Measurements from ENCODE around the gene AHDC1.
"Not testable (repeated sequence)": the region's sequence is repeated elsewhere in the genome, so short reads cannot be mapped to it uniquely, and the experiment has no call there.

Gene AHDC1

DNA sequence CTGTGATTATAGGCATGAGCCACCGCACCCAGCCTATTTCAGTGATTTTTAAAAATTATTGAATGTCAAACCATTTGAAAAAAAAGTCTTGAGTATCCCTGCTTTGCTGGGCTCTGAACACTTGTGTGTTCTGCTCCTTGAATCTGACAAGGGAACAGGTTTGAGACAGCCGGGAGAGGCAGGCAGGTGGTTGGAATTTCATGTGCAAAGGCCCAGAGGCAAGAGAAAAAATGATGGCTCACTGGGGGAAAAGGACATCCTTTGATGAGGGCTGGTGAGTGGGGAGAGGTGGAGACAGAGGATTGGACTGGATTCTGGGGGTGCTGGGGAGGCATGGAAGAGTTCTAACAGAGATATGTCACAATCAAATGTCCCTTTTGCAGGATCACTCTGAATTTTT, 100.9 kb downstream of the AHDC1 start:
- no peak overlapping the region for H3K4me3 ChIP-seq (ENCODE audit: low read length)
- no peak for DNase-seq (ENCODE audit: low read depth)
- TF ChIP-seq, protein P1, sequence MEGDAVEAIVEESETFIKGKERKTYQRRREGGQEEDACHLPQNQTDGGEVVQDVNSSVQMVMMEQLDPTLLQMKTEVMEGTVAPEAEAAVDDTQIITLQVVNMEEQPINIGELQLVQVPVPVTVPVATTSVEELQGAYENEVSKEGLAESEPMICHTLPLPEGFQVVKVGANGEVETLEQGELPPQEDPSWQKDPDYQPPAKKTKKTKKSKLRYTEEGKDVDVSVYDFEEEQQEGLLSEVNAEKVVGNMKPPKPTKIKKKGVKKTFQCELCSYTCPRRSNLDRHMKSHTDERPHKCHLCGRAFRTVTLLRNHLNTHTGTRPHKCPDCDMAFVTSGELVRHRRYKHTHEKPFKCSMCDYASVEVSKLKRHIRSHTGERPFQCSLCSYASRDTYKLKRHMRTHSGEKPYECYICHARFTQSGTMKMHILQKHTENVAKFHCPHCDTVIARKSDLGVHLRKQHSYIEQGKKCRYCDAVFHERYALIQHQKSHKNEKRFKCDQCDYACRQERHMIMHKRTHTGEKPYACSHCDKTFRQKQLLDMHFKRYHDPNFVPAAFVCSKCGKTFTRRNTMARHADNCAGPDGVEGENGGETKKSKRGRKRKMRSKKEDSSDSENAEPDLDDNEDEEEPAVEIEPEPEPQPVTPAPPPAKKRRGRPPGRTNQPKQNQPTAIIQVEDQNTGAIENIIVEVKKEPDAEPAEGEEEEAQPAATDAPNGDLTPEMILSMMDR (conservative IDR thresholded peaks at IDR 0.05; ENCODE audit: low read depth, low read length): no peak

DNA sequence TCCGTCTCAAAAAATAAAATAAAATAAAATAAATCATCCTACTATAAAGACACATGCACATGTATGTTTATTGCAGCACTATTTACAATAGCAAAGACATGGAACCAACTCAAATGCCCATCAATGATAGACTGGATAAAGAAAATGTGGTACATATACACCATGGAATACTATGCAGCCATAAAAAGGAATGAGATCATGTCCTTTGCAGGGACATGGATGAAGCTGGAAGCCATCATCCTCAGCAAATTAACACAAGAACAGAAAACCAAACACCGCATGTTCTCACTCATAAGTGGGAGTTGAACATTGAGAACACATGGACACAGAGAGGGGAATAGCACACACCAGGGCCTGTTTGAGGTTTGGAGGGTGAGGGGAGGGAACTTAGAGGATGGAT, 102.8 kb downstream of the AHDC1 start:
- DNase-seq (ENCODE audit: low read depth): not testable (repeated sequence)

DNA sequence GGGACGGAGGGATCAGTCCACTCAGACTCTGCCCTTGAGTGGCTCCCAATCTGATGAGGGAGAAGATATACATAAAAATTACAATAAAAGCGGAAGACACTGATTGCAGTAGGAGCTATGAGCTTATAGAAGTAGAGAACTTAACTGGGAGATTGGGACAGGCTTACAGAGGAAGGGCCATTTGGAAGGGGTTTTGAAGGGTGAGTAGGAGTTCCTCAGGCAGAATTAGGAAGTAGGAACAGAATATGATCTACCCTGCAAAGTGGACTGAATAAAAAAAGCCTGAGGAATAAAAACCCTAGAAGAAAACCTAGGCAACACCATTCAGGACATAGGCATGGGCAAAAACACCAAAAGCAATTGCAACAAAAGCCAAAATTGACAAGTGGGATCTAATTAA, 104.8 kb downstream of the AHDC1 start:
- no peak for DNase-seq (ENCODE audit: low read depth)
- H3K4me3 ChIP-seq (ENCODE audit: low read length): no peak overlapping the region
- TF ChIP-seq, protein P1 (conservative IDR thresholded peaks at IDR 0.05; ENCODE audit: low read depth, low read length): no peak

More for the DNA sequence above, 102.8 kb downstream of the AHDC1 start:
- not testable (repeated sequence) for H3K4me3 ChIP-seq (ENCODE audit: low read length)

DNA sequence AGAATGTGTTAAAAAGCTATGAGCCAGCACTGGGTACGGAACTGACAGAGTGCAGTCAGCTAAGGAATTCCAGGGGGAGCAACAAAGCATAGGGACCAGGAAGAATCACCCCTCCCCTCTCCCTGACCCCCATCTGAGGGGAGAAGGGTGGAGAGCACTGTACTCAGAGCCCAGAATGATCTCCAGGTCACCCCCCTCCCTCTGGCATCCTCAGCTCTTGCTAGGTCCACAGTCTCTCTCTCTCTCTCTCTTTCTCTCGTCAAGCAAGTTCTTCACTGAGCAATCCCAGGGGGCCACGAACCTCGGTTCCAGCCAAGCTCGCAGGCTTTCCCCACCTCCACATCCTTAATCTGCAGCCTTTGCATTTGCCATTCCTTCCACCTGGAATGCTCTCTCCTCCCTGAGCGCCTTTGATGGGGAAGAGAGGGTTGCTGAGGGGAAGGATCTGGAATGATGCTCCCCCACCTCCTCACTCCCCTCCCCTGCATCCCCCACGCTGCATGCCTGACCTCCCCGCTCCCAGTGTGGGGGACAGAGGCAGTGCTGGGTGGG, 107.3 kb downstream of the AHDC1 start:
- DNase-seq (ENCODE audit: low read depth): no peak
- H3K4me3 ChIP-seq (ENCODE audit: low read length): no peak overlapping the region
- TF ChIP-seq, protein P1 (conservative IDR thresholded peaks at IDR 0.05; ENCODE audit: low read depth, low read length): peak; percentile 53

DNA sequence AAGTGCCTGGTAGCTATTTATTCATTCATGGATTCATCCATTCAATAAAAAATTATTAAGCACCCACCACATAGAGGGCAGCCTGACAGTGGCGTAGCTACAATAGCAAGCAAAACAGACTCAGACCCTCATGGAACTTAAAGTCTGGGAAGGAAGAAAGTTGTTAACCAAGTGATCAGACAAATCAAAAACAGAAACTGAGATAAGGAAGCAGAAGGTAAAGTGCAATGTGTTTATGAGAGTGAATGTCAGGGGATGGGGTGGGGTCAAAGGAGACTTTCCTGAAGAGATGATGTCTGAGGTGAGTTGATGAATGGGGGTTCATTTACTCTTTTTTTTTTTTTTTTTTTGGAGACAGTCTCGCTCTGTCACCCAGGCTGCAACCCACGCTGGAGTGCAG, 111.1 kb downstream of the AHDC1 start:
- TF ChIP-seq, protein P1 (conservative IDR thresholded peaks at IDR 0.05; ENCODE audit: low read depth, low read length): no peak
- H3K4me3 ChIP-seq (ENCODE audit: low read length): no peak overlapping the region
- no peak for DNase-seq (ENCODE audit: low read depth)

DNA sequence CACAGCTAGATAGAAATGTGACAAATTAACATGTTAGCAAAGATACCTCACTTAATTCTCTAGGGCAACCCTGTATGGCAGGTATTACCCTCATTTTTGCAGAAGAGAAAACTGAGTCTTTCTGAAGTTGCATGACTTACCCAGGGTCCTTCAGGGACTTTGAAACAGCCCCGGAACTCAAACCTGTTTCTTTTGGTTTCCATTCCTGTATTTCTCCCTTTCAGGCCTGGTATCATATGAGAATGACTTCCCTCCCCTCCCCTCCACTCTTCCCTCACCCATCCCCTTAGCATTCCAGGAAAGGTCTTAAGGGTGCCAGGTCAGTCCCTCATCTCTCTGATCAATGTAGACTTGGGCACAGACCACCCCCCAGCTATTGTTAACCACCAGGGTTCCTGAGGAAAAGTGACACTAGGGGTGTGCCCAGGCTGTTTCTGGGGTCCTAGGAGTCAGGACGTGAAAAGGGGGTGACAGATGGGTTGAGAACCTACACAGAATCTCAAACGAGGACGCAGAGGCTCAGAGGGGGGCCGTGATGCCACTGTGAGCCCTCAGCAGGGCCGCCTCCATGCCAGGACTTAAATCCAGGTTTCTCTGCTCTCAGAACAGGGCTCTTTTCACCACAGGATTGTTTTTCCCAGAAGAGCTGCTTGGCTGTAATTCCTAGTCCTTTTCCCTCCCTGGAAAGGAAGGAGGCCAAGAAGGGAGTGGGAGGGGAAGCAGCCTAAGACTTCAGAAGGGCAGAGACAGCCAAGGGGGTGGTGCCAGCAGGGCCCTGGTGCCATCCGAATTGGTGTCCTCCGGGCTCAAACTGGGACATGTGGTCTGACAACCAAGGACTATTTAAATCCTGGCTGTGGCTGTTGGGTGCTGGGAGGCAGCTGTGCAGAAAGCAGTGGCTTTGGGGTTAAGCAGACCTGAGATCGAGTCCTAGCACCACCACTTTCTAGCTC, 111.9 kb downstream of the AHDC1 start:
- H3K4me3 ChIP-seq (ENCODE audit: low read length): no peak overlapping the region
- no peak for DNase-seq (ENCODE audit: low read depth)
- TF ChIP-seq, protein P1 (conservative IDR thresholded peaks at IDR 0.05; ENCODE audit: low read depth, low read length): no peak

DNA sequence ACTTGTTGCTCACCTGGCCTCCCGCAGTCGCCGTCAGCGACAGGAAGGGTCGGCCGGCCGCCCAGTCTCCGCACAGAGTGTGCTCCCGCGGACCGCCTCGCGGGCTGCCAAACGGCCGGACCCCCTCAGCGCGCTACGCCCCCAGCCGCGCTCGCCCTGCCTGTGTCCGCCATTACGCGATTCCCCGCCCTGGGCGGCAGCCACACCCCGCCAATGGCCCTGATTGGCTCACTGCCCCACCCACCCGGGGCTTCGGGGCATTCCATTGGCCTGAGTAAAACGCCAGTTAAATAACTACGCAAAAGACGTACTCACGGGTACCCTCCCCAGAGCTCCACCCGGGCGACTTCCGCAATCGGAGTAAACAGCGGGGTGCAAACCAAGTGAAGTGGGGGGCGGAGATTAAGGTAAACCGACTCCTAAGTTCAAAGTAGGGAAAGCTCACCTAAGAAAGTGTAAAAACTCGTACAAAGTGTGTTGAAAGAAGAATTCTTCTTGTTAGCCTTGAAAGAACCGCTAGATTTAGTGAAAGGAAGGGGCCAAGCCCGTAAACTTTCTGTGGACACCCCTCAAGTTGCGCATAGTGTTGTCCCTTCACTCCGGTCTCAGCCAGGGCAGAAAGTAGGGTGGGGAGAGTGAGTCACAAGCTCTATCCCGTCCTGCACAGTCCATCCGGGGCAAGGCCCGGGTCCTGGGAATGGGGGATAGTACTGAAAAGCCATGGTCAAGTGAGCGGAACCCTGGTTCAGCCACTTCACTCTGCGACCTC, 113.8 kb downstream of the AHDC1 start, which contains the start of gene WASF2:
Gene WASF2 (minus strand): TSS at position 195 of the 769 bp plus-strand sequence. CDS start 61,277 bp downstream, outside the sequence.
- TF ChIP-seq, protein P1 (conservative IDR thresholded peaks at IDR 0.05; ENCODE audit: low read depth, low read length): no peak
- peak; percentile 87 for DNase-seq (ENCODE audit: low read depth)
- H3K4me3 ChIP-seq (ENCODE audit: low read length): peak within 1 kb of the TSS; percentile 84
